PFSK-1 (cell line): Measurements from ENCODE around the gene PLAAT3.

Experiments
- POLR2AphosphoS5 ChIP-seq: IDR thresholded peaks from 2 replicates; pipeline ENCODE4 v1.6.1; 2012; ENCODE audit warnings: low read depth, mild to moderate bottlenecking, control low read depth, low read length, moderate library complexity
- SIN3A ChIP-seq: IDR thresholded peaks from 2 replicates; pipeline ENCODE4 v1.6.1; 2012; ENCODE audit warnings: mild to moderate bottlenecking, low read length, moderate library complexity, borderline replicate concordance; ENCODE audit not compliant: insufficient read depth
- TAF1 ChIP-seq: IDR thresholded peaks from 2 replicates; pipeline ENCODE4 v1.6.1; 2012; ENCODE audit warnings: low read length, control low read depth, borderline replicate concordance; ENCODE audit not compliant: insufficient read depth
- TF ChIP-seq, protein P1 (sequence below), 2 experiments: IDR thresholded peaks; 2 replicates each; pipeline versions ENCODE4 v1.6.1 to v1.8.0; 2011 to 2012; ENCODE audit warnings: low read depth in 2 of 2, low read length in 2 of 2, control low read depth in 1 of 2, inconsistent platforms in 1 of 2, mild to moderate bottlenecking in 1 of 2, moderate library complexity in 1 of 2; ENCODE audit not compliant: insufficient read depth in 1 of 2

DNA sequence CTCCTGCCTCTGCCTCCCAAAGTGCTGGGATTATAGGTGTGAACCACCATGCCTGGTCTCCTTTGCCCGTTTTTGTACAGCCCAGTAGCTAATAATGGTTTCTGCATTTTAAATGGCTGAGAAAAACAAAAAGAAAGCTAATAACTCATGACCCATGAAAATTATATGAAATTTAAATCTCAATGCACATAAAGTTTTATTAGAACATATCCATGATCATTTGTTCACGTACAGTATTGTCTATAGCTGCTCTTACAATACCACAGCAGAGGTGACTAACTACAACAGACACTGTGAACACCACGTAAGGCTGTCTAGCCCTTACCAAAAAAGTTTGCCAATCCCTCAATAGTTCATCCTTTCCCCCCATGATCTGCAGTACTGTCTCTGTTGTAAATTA, 44.7 kb downstream of the PLAAT3 start:
- TF ChIP-seq, protein P1, sequence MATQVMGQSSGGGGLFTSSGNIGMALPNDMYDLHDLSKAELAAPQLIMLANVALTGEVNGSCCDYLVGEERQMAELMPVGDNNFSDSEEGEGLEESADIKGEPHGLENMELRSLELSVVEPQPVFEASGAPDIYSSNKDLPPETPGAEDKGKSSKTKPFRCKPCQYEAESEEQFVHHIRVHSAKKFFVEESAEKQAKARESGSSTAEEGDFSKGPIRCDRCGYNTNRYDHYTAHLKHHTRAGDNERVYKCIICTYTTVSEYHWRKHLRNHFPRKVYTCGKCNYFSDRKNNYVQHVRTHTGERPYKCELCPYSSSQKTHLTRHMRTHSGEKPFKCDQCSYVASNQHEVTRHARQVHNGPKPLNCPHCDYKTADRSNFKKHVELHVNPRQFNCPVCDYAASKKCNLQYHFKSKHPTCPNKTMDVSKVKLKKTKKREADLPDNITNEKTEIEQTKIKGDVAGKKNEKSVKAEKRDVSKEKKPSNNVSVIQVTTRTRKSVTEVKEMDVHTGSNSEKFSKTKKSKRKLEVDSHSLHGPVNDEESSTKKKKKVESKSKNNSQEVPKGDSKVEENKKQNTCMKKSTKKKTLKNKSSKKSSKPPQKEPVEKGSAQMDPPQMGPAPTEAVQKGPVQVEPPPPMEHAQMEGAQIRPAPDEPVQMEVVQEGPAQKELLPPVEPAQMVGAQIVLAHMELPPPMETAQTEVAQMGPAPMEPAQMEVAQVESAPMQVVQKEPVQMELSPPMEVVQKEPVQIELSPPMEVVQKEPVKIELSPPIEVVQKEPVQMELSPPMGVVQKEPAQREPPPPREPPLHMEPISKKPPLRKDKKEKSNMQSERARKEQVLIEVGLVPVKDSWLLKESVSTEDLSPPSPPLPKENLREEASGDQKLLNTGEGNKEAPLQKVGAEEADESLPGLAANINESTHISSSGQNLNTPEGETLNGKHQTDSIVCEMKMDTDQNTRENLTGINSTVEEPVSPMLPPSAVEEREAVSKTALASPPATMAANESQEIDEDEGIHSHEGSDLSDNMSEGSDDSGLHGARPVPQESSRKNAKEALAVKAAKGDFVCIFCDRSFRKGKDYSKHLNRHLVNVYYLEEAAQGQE (IDR thresholded peaks at IDR 0.05; ENCODE audit: insufficient read depth in 1 of 2, low read depth in 2 of 2, low read length in 2 of 2), result no peak
- TF ChIP-seq SIN3A (no peak), POLR2AphosphoS5 (no peak), TAF1 (no peak)
